Endothelial cell of hepatic sinusoid (primary cell): Measurements from ENCODE around the gene DLX2.
"Not testable (repeated sequence)": the region's sequence is repeated elsewhere in the genome, so short reads cannot be mapped to it uniquely, and the experiment has no call there.

ENCODE experiments used
- in situ Hi-C: cut with HindIII; loops from 2 replicates; pipeline ENCODE4 v1.10.0; 2017; ENCODE audit warnings: low sequenced_read_pairs

Gene DLX2

GRCh38 chr2:172084645-172085459 is 17.8 kb downstream of the DLX2 start:
- in situ Hi-C loops, result no loop called here

- in situ Hi-C loops, result no loop called here
These were observed 18.4 kb downstream of the DLX2 start for GRCh38 chr2:172084395-172084644.

- in situ Hi-C loops, result no loop called here
These were observed 18.9 kb downstream of the DLX2 start for GRCh38 chr2:172083628-172084394.

- in situ Hi-C loops, result no loop called here
These were observed 19.6 kb downstream of the DLX2 start for GRCh38 chr2:172082944-172083627.

- in situ Hi-C loops, result no loop called here
These were observed 20.4 kb downstream of the DLX2 start for GRCh38 chr2:172082105-172082943.

GRCh38 chr2:172081221-172082022 is 21.3 kb downstream of the DLX2 start:
- in situ Hi-C loops, result no loop called here

GRCh38 chr2:172080641-172081220 is 22.0 kb downstream of the DLX2 start:
- in situ Hi-C loops, result no loop called here

- in situ Hi-C loops, result no loop called here
These were observed 22.7 kb downstream of the DLX2 start for GRCh38 chr2:172079838-172080640.

- in situ Hi-C loops, result no loop called here
These were observed 23.3 kb downstream of the DLX2 start for GRCh38 chr2:172079416-172079815.

GRCh38 chr2:172074254-172074653 is 28.4 kb downstream of the DLX2 start:
- in situ Hi-C loops, result no loop called here

GRCh38 chr2:172073518-172073917 is 29.2 kb downstream of the DLX2 start:
- in situ Hi-C loops, result no loop called here

- in situ Hi-C loops, result no loop called here
These were observed 30.0 kb downstream of the DLX2 start for GRCh38 chr2:172072706-172073105.

- in situ Hi-C loops, result no loop called here
These were observed 30.4 kb downstream of the DLX2 start for GRCh38 chr2:172072303-172072702.

GRCh38 chr2:172070936-172071335 is 31.8 kb downstream of the DLX2 start:
- in situ Hi-C loops, result no loop called here

GRCh38 chr2:172067905-172068304 is 34.8 kb downstream of the DLX2 start:
- in situ Hi-C loops, result not testable (repeated sequence)

- in situ Hi-C loops, result no loop called here
These were observed 36.3 kb downstream of the DLX2 start for GRCh38 chr2:172066394-172066886.

GRCh38 chr2:172065111-172065510 is 37.6 kb downstream of the DLX2 start:
- in situ Hi-C loops, result no loop called here

GRCh38 chr2:172063446-172063845 is 39.3 kb downstream of the DLX2 start:
- in situ Hi-C loops, result no loop called here
